PC-9 (cell line): ENCODE measurements around the gene KRT3.

Source experiments
- EZH2 ChIP-seq: fragments of 200-600 bp; sonication (generic); IDR thresholded peaks from 2 replicates; pipeline ENCODE4 v1.8.0; 2017; ENCODE audit warnings: antibody characterized with exemption, low read depth
- TF ChIP-seq, protein P1 (sequence below): fragments of 200-600 bp; sonication (generic); conservative IDR thresholded peaks from 2 replicates; pipeline ENCODE4 v1.6.1; 2017; ENCODE audit warnings: mixed run types, antibody characterized with exemption, mild to moderate bottlenecking, moderate library complexity

DNA sequence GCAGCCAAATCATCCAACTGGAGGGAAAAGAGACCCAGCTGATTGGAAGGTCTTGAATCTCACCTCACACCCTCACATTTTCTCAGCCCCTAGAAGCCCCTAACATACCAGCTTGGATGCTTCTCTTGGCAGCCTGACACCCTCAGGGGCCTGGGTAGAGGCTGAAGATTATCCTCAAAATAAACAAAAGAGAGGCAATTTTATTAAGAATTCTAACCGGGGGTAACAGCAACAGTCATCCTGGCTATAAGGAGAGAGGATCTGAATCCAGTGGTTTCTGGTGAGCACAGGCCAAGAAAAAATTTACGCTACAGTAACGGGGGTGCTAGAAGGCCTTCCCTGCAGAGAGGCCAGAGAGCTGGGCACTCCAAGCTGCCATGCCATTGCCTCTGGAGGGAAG is 40.4 kb downstream of the KRT3 start:
- TF ChIP-seq, protein P1, sequence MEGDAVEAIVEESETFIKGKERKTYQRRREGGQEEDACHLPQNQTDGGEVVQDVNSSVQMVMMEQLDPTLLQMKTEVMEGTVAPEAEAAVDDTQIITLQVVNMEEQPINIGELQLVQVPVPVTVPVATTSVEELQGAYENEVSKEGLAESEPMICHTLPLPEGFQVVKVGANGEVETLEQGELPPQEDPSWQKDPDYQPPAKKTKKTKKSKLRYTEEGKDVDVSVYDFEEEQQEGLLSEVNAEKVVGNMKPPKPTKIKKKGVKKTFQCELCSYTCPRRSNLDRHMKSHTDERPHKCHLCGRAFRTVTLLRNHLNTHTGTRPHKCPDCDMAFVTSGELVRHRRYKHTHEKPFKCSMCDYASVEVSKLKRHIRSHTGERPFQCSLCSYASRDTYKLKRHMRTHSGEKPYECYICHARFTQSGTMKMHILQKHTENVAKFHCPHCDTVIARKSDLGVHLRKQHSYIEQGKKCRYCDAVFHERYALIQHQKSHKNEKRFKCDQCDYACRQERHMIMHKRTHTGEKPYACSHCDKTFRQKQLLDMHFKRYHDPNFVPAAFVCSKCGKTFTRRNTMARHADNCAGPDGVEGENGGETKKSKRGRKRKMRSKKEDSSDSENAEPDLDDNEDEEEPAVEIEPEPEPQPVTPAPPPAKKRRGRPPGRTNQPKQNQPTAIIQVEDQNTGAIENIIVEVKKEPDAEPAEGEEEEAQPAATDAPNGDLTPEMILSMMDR = no peak
- TF ChIP-seq EZH2 = no peak
